ENCODE results near the gene CBX6. TPM values are rescaled to one million over a fixed set of nuclear protein-coding genes. Genes with fewer than 3 reads are reported as not detected.

The CBX6 gene
- total RNA-seq, 2 experiments from 2014 or later = 73.1 to 124 TPM

DNA sequence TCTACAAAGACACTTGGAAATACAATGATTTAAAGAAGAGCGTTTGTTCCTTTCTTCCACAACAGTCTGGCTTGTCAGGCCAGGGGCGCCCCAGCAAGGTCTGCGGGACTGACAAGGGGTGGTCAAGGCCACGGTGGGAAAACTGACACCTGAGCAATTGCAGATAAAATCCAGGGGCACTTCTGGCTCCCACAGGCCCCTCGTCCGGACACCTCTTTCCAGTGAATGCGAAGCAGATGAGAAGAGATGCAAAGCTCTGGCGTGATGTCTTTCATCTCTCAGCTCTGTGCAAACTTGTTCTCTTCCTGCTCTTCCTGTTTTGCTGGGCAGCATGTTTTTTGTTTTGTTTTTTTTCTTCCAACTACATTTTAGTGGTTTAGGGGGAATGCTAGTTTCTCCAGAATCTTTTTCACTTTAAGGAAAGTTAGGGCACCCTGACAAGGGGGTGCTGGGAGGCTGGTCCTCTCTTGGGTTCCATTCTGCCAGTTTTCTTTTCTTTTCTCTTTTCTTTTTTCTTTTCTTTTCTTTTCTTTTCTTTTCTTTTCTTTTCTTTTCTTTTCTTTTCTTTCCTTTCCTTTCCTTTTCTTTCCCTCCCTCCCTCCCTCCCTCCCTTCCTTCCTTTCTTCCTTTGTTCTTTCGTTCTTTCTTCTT is 11.1 kb upstream of the CBX6 start:
- no peak for DNase-seq
- no peak for ATAC-seq
- H3K27me3 Mint-ChIP-seq = peaks cover 10% of the 10 kb centered on the region
- H3K4me3 Mint-ChIP-seq = no peak overlapping the region
- no peaks in the 10 kb centered on the region for H3K9me3 Mint-ChIP-seq (ENCODE audit: low read depth)
- CTCF ChIA-PET = interaction anchor here (3.5 kb wide), 1 partner anchor 13 kb away, joined by 14 read pairs; no protein-coding TSS in a partner anchor
- H3K27ac Mint-ChIP-seq = no peak overlapping the region
- H3K4me1 Mint-ChIP-seq = no peaks in the 10 kb centered on the region
- no peaks in the 10 kb centered on the region for H3K36me3 Mint-ChIP-seq

- H3K27ac Mint-ChIP-seq = no peak overlapping the region
- peak; percentile 12 for ATAC-seq
- CTCF ChIA-PET = interaction anchor here (3.5 kb wide), 1 partner anchor 12 kb away, joined by 14 read pairs; no protein-coding TSS in a partner anchor
- peaks cover 10% of the 10 kb centered on the region for H3K27me3 Mint-ChIP-seq
- H3K4me3 Mint-ChIP-seq = no peak overlapping the region
- no peaks in the 10 kb centered on the region for H3K36me3 Mint-ChIP-seq
- no peaks in the 10 kb centered on the region for H3K4me1 Mint-ChIP-seq
- H3K9me3 Mint-ChIP-seq (ENCODE audit: low read depth) = no peaks in the 10 kb centered on the region
- no peak for DNase-seq
Measured at GRCh38 chr22:38881997-38882879, 10.2 kb upstream of the CBX6 start.

DNA sequence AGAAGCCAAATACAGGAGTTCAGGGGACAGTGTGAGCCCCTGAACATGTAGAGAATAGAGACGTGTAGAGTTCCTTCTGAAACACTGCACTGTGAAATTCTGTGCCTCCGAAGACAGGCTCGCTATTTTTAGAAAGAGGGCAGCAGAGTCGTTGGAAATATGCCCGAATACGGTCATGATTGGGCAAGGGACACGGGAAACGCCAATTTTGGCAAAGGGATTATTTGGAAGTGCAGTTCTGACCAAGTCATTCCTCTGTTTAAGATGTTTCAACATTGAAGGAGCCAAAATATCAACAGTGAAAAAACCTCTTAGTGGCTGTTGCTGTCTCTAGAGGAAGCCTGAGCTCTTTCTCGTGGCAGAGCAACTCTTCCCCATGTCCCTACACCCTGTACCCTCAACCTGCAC is 9.5 kb upstream of the CBX6 start:
- Mint-ChIP-seq H3K4me3 (no peak overlapping the region), H3K4me1 (no peaks in the 10 kb centered on the region), H3K9me3 (ENCODE audit: low read depth) (no peaks in the 10 kb centered on the region), H3K27me3 (peaks cover 10% of the 10 kb centered on the region), H3K36me3 (no peaks in the 10 kb centered on the region), H3K27ac (no peak overlapping the region)
- CTCF ChIA-PET = interaction anchor here (0.7 to 3.5 kb wide), 2 partner anchors 11 to 209 kb away, joined by 4 to 14 read pairs; no protein-coding TSS in a partner anchor
- DNase-seq = no peak
- ATAC-seq = no peak

DNA sequence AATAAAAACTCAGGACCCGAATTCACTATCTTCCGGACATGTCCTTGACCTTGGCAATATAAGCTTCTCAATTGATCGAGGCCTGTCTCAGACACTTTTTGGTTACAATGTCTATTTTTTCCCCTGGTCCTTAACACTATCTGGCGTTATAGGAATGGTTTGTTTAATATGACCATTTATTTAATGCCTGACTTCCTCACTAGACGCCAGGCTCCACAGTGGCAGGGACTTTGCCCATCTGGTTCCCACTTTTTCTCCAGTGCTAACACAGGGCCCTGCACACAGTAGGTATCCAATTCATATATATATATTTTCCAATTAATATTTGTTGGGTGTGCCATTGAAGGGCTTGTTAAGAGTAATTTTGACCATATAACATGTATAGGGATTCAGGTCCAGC is 7.9 kb upstream of the CBX6 start:
- Mint-ChIP-seq H3K36me3 (no peaks in the 10 kb centered on the region), H3K27ac (no peak overlapping the region), H3K27me3 (peaks cover 10% of the 10 kb centered on the region), H3K4me3 (no peak overlapping the region), H3K9me3 (ENCODE audit: low read depth) (no peaks in the 10 kb centered on the region), H3K4me1 (no peaks in the 10 kb centered on the region)
- CTCF ChIA-PET = interaction anchor here (3.5 kb wide), 1 partner anchor 9 kb away, joined by 14 read pairs; no protein-coding TSS in a partner anchor
- DNase-seq = no peak
- no peak for ATAC-seq

GRCh38 chr22:38879108-38879729 is 7.2 kb upstream of the CBX6 start:
- DNase-seq (no peak), ATAC-seq (no peak)
- H3K27ac Mint-ChIP-seq = no peak overlapping the region
- no peaks in the 10 kb centered on the region for H3K36me3 Mint-ChIP-seq
- H3K4me1 Mint-ChIP-seq = peaks cover 3% of the 10 kb centered on the region
- H3K4me3 Mint-ChIP-seq = no peak overlapping the region
- peaks cover 10% of the 10 kb centered on the region for H3K27me3 Mint-ChIP-seq
- no peaks in the 10 kb centered on the region for H3K9me3 Mint-ChIP-seq (ENCODE audit: low read depth)
- CTCF ChIA-PET = no interaction called here

DNA sequence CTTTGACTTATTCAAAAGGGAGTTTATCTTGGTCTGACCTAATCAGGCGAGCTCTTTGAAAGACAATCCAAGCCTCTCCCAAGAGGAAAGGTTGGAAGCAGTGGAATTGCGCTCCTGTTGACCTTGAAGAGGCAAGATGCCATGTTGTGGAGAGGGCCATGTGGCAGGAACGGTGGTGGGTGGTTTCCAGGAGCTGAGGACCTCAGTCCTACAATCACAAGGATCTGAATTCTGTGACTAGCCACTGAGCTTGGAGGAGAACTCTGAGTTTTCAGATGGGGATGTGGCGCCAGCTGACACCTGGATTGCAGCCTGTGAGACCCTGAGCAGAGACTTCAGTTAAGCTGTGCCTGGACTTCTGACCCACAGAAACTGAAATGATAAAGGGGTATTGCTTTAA is 6.0 kb upstream of the CBX6 start:
- Mint-ChIP-seq H3K9me3 (ENCODE audit: low read depth) (no peaks in the 10 kb centered on the region), H3K27ac (no peak overlapping the region), H3K27me3 (peaks cover 20% of the 10 kb centered on the region), H3K36me3 (no peaks in the 10 kb centered on the region), H3K4me1 (peaks cover 15% of the 10 kb centered on the region), H3K4me3 (no peak overlapping the region)
- ATAC-seq (no peak), DNase-seq (no peak)
- CTCF ChIA-PET = interaction anchor here (1.5 kb wide), 1 partner anchor 8 kb away, joined by 11 read pairs; no protein-coding TSS in a partner anchor

GRCh38 chr22:38874529-38875222 is 2.7 kb upstream of the CBX6 start:
- ATAC-seq (no peak), DNase-seq (no peak)
- peaks cover 5% of the 10 kb centered on the region for H3K36me3 Mint-ChIP-seq
- no peak overlapping the region for H3K4me3 Mint-ChIP-seq
- no peak overlapping the region for H3K27ac Mint-ChIP-seq
- H3K9me3 Mint-ChIP-seq (ENCODE audit: low read depth) = no peaks in the 10 kb centered on the region
- peaks cover 31% of the 10 kb centered on the region for H3K4me1 Mint-ChIP-seq
- CTCF ChIA-PET = interaction anchor here (1.4 to 1.7 kb wide), 2 partner anchors 99 to 129 kb away, joined by 3 to 10 read pairs; no protein-coding TSS in a partner anchor
- peaks cover 17% of the 10 kb centered on the region for H3K27me3 Mint-ChIP-seq

GRCh38 chr22:38873469-38874411 is 1.7 kb upstream of the CBX6 start:
- DNase-seq (peak; percentile 70), ATAC-seq (peak; percentile 13)
- Mint-ChIP-seq H3K4me1 (peaks cover 38% of the 10 kb centered on the region), H3K4me3 (peak overlapping the region; percentile 87), H3K27me3 (peaks cover 10% of the 10 kb centered on the region), H3K27ac (peak overlapping the region; percentile 83), H3K36me3 (peaks cover 5% of the 10 kb centered on the region), H3K9me3 (ENCODE audit: low read depth) (no peaks in the 10 kb centered on the region)
- CTCF ChIA-PET = interaction anchor here (0.6 to 1.7 kb wide), 3 partner anchors 98 to 130 kb away, joined by 3 to 10 read pairs (median 3); no protein-coding TSS in a partner anchor

- Mint-ChIP-seq H3K27me3 (peaks cover 10% of the 10 kb centered on the region), H3K36me3 (peaks cover 9% of the 10 kb centered on the region), H3K27ac (peak overlapping the region; percentile 83), H3K4me3 (peak overlapping the region; percentile 87), H3K4me1 (peaks cover 45% of the 10 kb centered on the region), H3K9me3 (ENCODE audit: low read depth) (no peaks in the 10 kb centered on the region)
- CTCF ChIA-PET = interaction anchor here (1.3 to 5.8 kb wide), 2 partner anchors 23 to 133 kb away, joined by 4 to 171 read pairs; no protein-coding TSS in a partner anchor
- peak; percentile 54 for DNase-seq
- ATAC-seq = no peak
Measured at GRCh38 chr22:38872831-38873248, 824 bp upstream of the CBX6 start.

GRCh38 chr22:38871360-38872171 is 450 bp downstream of the CBX6 start:
- peaks cover 47% of the 10 kb centered on the region for H3K4me1 Mint-ChIP-seq
- H3K27me3 Mint-ChIP-seq = peaks cover 10% of the 10 kb centered on the region
- peak; percentile 58 for DNase-seq
- H3K27ac Mint-ChIP-seq = peak overlapping the region; percentile 88
- H3K36me3 Mint-ChIP-seq = peaks cover 11% of the 10 kb centered on the region
- H3K4me3 Mint-ChIP-seq = peak overlapping the region; percentile 87
- CTCF ChIA-PET = interaction anchor here (0.6 to 5.8 kb wide), 26 partner anchors 10 to 527 kb away, joined by 3 to 171 read pairs (median 6); partner anchors contain the start of genes APOBEC3B and TAB1
- ATAC-seq = peak; percentile 24
- H3K9me3 Mint-ChIP-seq (ENCODE audit: low read depth) = no peaks in the 10 kb centered on the region

GRCh38 chr22:38870791-38871359 is 1.1 kb downstream of the CBX6 start:
- H3K27ac Mint-ChIP-seq = peak overlapping the region; percentile 88
- H3K36me3 Mint-ChIP-seq = peaks cover 11% of the 10 kb centered on the region
- peaks cover 47% of the 10 kb centered on the region for H3K4me1 Mint-ChIP-seq
- ATAC-seq (no peak), DNase-seq (peak; percentile 44)
- peaks cover 10% of the 10 kb centered on the region for H3K27me3 Mint-ChIP-seq
- H3K9me3 Mint-ChIP-seq (ENCODE audit: low read depth) = no peaks in the 10 kb centered on the region
- H3K4me3 Mint-ChIP-seq = peak overlapping the region; percentile 87
- CTCF ChIA-PET = interaction anchor here (0.6 to 5.8 kb wide), 49 partner anchors 7 to 528 kb away, joined by 3 to 171 read pairs (median 6); partner anchors contain the start of genes APOBEC3B, APOBEC3C, CBX7 and TAB1

All from activated CD8-positive, alpha-beta memory T cell treated with anti-CD3 and anti-CD28 coated beads, Interleukin-2, amount 10 ng/mL, durations not matched to agents 7 days and 5 days (primary cell).